ENCODE results near the gene UBB.
A peak's percentile ranks its signal among the peaks of the same experiment; 100 is the strongest.

UBB gene

DNA sequence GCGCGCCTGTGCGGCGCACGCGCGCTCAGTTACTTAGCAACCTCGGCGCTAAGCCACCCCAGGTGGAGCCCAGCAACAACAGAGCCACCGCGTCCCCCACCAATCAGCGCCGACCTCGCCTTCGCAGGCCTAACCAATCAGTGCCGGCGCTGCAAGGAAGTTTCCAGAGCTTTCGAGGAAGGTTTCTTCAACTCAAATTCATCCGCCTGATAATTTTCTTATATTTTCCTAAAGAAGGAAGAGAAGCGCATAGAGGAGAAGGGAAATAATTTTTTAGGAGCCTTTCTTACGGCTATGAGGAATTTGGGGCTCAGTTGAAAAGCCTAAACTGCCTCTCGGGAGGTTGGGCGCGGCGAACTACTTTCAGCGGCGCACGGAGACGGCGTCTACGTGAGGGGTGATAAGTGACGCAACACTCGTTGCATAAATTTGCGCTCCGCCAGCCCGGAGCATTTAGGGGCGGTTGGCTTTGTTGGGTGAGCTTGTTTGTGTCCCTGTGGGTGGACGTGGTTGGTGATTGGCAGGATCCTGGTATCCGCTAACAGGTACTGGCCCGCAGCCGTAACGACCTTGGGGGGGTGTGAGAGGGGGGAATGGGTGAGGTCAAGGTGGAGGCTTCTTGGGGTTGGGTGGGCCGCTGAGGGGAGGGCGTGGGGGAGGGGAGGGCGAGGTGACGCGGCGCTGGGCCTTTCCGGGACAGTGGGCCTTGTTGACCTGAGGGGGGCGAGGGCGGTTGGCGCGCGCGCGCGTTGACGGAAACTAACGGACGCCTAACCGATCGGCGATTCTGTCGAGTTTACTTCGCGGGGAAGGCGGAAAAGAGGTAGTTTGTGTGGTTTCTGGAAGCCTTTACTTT, at the start of gene UBB:
Gene UBB, plus strand, starts transcription at position 452 of the 856 bp plus-strand sequence. CDS start 817 bp downstream, outside the sequence.
- DNase-seq, result peak; percentile 91

GRCh38 chr17:16338391-16338790, 42.5 kb upstream of the UBB start:
- DNase-seq, result no peak

DNA sequence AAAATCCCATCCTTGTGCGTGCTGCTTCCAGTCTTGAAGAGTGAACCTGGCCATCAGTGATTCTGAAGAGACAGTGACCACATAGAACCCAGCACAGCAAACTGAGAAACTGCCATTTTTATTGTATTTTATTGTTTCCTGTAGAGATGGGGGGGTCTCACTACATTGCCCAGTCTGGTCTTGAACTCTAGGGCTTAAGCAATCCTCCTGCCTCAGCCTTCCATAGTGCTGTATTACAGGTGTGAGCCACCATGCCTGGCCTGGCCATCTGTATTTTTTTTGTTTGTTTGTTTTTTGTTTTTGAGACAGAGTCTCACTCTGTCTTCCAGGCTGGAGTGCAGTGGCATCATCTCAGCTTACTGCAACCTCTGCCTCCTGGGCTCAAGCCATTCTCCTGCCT, 41.5 kb upstream of the UBB start:
- DNase-seq, result no peak

- DNase-seq, result no peak
These were observed 40.9 kb upstream of the UBB start for GRCh38 chr17:16339959-16340358.

DNA sequence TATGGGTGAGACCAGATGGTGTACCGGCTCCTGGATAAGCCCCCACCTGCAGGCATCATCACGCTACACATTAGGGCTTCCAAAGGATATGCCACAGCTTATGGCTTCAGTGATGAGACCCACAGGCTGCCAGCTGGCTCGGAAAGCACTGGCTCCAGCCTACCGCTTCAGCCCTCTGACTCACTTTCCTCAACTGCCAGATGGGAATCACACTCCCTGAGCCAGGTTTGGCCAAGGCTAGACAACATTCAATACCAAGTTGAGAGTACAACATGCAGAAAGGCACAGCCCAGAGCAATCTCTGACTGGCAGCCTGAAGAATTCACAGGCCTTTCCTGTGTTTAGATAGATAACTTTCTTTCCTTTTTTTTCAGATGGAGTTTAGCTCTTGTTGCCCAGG, 37.9 kb upstream of the UBB start:
- no peak for DNase-seq

- DNase-seq, result no peak
These were observed 37.3 kb upstream of the UBB start for GRCh38 chr17:16343569-16343968.

GRCh38 chr17:16345565-16345964, 35.3 kb upstream of the UBB start:
- no peak for DNase-seq

GRCh38 chr17:16346721-16347271, 34.1 kb upstream of the UBB start:
- no peak for DNase-seq

DNA sequence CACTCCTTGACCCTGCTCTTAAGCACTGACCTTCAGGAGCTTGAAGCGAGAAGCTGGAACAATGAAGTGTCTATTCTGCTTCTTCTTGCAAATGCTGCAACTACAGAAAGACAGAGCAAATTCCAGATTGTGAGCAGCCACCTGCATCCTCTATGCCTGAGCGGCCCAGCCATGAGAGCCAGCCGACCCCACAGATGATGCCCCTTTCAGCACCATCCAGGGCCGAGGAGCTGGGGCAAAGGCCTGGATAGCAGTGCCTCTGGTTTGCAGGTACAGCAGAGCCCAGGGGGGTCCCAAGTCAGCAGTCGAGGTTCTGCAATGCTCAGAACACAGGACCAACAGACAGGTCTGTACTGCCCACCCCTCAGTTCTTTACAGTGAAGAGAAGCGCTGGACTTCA, 32.3 kb upstream of the UBB start:
- no peak for DNase-seq

DNA sequence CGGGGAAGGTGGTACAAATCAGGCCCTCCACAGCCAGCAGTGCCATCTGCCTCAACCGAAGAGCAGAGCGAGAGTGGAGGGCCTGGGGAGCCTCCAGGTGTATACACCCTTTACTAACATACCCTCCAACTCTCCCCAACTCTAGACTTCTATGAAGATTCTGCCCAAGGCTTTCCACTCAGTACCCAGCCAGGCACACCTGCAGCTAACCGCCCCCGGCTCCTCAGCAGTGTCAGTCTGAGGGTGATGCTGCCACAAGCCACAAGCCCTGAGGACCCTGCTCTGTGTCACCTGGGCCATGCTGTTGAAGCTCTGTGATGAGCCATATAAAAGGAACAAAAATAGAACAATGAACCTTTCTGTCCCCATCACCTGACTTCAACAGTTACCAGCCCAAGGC, 31.5 kb upstream of the UBB start:
- no peak for DNase-seq

DNA sequence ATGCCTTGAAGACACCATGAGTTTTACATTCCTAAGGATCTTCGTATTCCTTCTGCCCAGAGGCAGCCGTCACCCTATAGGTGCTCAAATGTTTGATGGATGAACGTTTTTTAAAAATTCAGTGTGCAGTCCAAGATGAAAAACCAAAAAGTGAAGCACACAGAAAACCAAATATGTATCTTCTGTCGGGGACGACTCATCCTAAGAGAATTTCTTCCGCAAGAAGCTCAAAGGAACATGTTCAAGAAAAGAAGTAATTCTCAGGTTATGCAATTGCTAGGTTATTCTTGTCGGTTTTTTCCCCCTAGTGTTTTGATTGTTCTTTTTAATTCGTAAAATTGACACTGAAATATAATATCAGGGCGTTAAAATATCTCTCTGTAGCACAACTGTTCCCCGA, 29.1 kb upstream of the UBB start:
- no peak for DNase-seq

DNA sequence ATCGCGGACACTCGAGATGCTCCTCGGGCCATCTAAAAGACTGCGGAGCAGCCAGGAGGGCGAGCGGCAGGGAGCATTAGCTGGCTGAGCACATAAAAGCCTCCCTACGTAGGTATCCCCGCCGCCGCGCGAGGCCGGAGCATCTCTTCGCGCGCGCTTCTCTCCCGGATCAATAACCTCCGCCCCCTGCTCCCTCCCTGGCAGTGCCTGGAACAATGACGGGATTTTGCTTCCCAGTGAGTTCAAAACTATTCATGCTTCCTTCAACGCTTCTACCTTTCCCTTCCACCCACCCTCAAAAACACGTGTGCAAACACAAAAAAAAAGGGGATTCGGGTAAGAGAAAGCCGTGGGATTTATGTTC, 28.6 kb upstream of the UBB start:
- peak; percentile 13 for DNase-seq

DNA sequence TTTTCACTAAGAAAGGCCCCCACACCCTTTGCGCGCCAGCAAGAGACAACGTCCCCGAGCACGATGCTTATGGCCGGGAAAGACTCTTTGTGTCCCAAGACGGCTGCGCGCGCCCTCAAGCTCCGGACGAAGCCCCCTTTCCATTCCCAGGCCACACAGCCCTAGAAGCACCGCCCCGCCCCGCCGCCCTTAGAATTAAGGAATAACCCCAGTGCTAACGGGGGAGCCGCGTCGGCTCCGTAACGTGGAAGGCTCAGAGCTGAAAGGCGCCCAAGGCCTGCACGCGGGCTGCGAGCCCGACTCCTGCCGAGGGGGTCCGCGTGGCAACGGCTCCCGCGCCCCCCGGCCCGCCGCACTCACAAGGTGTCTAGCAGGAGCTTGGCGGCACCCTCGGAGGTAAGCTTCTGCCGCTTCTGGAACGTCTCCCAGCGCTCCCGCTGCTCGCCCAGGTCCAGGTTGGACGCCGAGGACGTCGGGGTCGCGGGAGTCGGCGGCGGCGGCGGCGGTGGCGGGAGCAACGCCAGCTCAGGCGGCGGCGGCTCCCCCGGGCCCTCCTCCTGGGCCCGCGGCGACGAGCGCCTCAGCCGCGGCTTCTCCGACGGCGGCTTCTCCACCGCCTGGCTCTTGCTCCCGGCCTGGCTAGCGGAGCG, 28.1 kb upstream of the UBB start:
- DNase-seq, result no peak

- DNase-seq, result no peak
These were observed 27.3 kb upstream of the UBB start, which contains the start of gene CENPV for GRCh38 chr17:16353317-16354174. TSS of gene CENPV (minus strand) at chr17:16353469. CDS start at chr17:16353436, 33 bp downstream.

GRCh38 chr17:16354585-16354984, 26.3 kb upstream of the UBB start:
- DNase-seq, result no peak

GRCh38 chr17:16358394-16358793, 22.5 kb upstream of the UBB start:
- no peak for DNase-seq

DNA sequence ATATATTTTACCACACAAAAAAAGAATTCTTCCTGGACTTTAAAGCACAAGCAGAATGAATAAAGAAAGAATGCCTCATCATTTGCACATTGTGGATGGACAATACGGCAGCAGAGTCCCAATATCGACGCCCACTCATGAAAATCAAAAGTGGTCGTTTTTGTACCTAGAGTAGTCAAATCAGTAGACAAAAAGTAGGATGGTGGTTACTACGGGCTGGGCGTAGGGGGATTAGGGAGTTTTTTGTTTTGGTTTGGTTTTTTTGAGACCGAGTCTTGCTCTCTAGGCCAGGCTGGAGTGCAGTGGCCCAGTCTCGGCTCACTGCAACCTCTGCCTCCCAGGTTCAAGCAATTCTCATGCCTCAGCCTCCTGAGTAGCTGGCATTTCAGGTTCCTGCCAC, 19.0 kb upstream of the UBB start:
- DNase-seq, result no peak

DNA sequence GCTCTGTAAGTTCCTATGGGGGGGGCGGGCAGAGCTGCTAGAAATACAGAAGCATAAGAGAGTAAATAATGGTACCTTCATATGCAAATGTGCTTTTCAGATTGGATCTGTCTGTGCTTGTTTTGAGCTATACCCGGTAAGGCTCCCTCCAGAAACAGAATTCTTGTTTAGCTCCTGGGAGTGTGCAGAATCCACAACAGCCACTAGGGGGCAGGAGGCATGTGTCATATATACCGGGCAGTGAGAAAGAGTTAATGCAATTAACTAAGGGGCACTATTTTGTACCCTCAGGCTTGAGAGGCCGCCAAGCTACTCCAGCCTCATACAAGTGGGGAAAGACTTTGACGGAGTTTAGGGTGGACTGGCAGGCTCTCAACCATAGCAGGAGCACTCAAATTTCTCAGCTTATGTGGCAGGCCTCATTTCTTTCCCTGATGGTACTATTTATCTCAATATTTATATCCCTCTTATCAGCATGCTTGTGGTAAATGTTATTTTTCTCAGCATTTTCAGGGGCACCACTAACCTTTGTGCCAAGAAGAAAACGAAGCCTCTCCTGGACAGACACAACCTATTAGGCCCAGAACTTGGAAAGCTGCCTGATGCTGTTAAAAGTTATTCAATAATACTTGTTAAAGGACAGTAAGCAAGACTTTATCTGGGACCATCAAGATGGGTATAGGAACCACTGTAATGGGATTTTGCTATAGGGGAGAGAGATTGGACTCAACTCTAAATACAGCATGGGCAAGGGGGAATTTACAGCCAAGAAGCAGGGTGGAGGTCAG, 16.9 kb upstream of the UBB start:
- DNase-seq, result peak; percentile 38

DNA sequence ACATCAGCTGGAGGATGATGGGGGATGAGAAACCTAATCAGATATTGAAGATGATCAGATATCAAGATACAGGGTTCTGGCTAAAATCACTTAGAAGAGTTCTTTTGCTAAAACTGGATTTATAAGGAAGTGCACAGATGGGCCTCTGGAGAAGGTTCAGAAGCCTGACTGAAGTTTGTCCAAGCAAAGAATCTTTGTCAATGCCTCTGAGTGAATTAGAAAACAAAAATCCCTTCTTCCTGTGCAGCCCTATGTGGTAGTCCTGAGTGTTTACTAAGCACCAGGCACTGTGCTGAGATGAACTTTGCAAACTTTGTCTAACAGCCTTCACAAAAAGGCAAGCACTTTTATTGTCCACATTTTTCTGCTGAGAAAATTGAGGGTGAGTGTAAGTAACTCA, 16.3 kb upstream of the UBB start:
- DNase-seq, result no peak

GRCh38 chr17:16371742-16372141, 9.1 kb upstream of the UBB start:
- no peak for DNase-seq

GRCh38 chr17:16374146-16374938, 6.5 kb upstream of the UBB start:
- no peak for DNase-seq

GRCh38 chr17:16377941-16378341, 3.0 kb upstream of the UBB start:
- DNase-seq, result no peak

Data from DMS153 (cell line).